Astrocyte of the spinal cord (primary cell): ENCODE measurements around the gene ADAM12.

Source experiments
- DNase-seq: peaks from one replicate; pipeline ENCODE4 v3.0.0; 2011; ENCODE audit warnings: low read depth, low spot score
- H3K4me3 ChIP-seq: 2 replicates; pipeline ENCODE4 v1.5.1; 2011; ENCODE audit warnings: low read depth, mild to moderate bottlenecking, low read length, moderate library complexity
- CTCF ChIP-seq: IDR thresholded peaks from 2 replicates; pipeline ENCODE4 v1.5.1; 2012; ENCODE audit warnings: low read depth, mild to moderate bottlenecking, low read length, inconsistent platforms
- in situ Hi-C: cut with HindIII; loops from 2 replicates; pipeline ENCODE4 v1.10.0; 2017; ENCODE audit warnings: low sequenced_read_pairs

The ADAM12 gene, protein sequence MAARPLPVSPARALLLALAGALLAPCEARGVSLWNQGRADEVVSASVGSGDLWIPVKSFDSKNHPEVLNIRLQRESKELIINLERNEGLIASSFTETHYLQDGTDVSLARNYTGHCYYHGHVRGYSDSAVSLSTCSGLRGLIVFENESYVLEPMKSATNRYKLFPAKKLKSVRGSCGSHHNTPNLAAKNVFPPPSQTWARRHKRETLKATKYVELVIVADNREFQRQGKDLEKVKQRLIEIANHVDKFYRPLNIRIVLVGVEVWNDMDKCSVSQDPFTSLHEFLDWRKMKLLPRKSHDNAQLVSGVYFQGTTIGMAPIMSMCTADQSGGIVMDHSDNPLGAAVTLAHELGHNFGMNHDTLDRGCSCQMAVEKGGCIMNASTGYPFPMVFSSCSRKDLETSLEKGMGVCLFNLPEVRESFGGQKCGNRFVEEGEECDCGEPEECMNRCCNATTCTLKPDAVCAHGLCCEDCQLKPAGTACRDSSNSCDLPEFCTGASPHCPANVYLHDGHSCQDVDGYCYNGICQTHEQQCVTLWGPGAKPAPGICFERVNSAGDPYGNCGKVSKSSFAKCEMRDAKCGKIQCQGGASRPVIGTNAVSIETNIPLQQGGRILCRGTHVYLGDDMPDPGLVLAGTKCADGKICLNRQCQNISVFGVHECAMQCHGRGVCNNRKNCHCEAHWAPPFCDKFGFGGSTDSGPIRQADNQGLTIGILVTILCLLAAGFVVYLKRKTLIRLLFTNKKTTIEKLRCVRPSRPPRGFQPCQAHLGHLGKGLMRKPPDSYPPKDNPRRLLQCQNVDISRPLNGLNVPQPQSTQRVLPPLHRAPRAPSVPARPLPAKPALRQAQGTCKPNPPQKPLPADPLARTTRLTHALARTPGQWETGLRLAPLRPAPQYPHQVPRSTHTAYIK

GRCh38 chr10:126387931-126388911 lies at the start of gene ADAM12:
ADAM12 (minus strand) TSS chr10:126388477; CDS start chr10:126388145, 332 bp downstream.
- in situ Hi-C loops, result no loop called here

GRCh38 chr10:126437635-126438406 lies 49.5 kb upstream of the ADAM12 start:
- no peak overlapping the region for H3K4me3 ChIP-seq
- no peak for TF ChIP-seq CTCF
- in situ Hi-C loops, result no loop called here
- DNase-seq, result no peak

More at GRCh38 chr10:126387931-126388911, at the start of gene ADAM12:
- TF ChIP-seq CTCF, result no peak
- DNase-seq, result peak; percentile 85
- peak within 1 kb of the TSS; percentile 81 for H3K4me3 ChIP-seq

- no peak overlapping the region for H3K4me3 ChIP-seq
- in situ Hi-C loops, result no loop called here
- no peak for DNase-seq
- TF ChIP-seq CTCF, result no peak
Measured at GRCh38 chr10:126434235-126434634, 46.0 kb upstream of the ADAM12 start.

- TF ChIP-seq CTCF, result no peak
- in situ Hi-C loops, result no loop called here
- peak; percentile 45 for DNase-seq
- H3K4me3 ChIP-seq, result no peak overlapping the region
Measured at GRCh38 chr10:126433351-126433750, 45.1 kb upstream of the ADAM12 start.

DNA sequence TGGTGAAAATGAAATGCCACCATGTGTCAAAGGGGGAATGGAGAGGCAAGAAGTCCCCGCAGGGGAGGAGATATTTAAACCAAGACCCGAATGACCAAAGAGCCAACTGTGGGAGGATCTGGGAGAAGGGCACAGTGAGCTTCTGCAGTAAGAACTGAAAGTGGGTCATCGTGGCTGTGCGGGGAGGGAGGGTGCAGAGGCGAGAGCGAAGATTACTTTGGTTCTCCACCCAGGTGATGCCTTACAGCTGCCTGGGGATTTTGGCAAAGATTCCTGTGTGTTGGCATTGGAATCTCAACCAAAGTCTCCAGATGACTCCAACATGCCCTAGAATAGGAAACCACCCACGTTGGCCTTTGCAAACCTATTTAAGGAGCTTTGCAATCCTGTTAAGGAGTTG lies 44.2 kb upstream of the ADAM12 start:
- H3K4me3 ChIP-seq, result no peak overlapping the region
- no peak for TF ChIP-seq CTCF
- no peak for DNase-seq
- in situ Hi-C loops, result no loop called here
